ENCODE data around the gene SMIM14.
"Not testable (repeated sequence)": the region's sequence is repeated elsewhere in the genome, so short reads cannot be mapped to it uniquely, and the experiment has no call there.

The SMIM14 gene

GRCh38 chr4:39591290-39591689 lies 47.4 kb downstream of the SMIM14 start:
- no peak for DNase-seq

GRCh38 chr4:39587881-39588280 lies 50.8 kb downstream of the SMIM14 start:
- no peak for DNase-seq

GRCh38 chr4:39574946-39575345 lies 63.7 kb downstream of the SMIM14 start:
- DNase-seq, result no peak

- no peak for DNase-seq
These were observed 67.2 kb downstream of the SMIM14 start for GRCh38 chr4:39571504-39571903.

- DNase-seq, result no peak
These were observed 67.6 kb downstream of the SMIM14 start for GRCh38 chr4:39571054-39571453.

GRCh38 chr4:39569209-39569608 lies 69.5 kb downstream of the SMIM14 start:
- no peak for DNase-seq

- DNase-seq, result no peak
These were observed 69.9 kb downstream of the SMIM14 start for GRCh38 chr4:39568805-39569204.

GRCh38 chr4:39565878-39566600 lies 72.6 kb downstream of the SMIM14 start:
- no peak for DNase-seq

GRCh38 chr4:39563346-39563847 lies 75.3 kb downstream of the SMIM14 start:
- DNase-seq, result no peak

GRCh38 chr4:39562792-39563191 lies 75.9 kb downstream of the SMIM14 start:
- DNase-seq, result no peak

GRCh38 chr4:39559626-39560025 lies 79.0 kb downstream of the SMIM14 start:
- no peak for DNase-seq

- no peak for DNase-seq
These were observed 83.2 kb downstream of the SMIM14 start for GRCh38 chr4:39555472-39555871.

GRCh38 chr4:39548425-39549067 lies 90.1 kb downstream of the SMIM14 start:
- no peak for DNase-seq

- DNase-seq, result no peak
These were observed 93.9 kb downstream of the SMIM14 start for GRCh38 chr4:39544580-39545315.

GRCh38 chr4:39544080-39544479 lies 94.6 kb downstream of the SMIM14 start:
- DNase-seq, result not testable (repeated sequence)

- no peak for DNase-seq
These were observed 95.6 kb downstream of the SMIM14 start for GRCh38 chr4:39543034-39543433.

- DNase-seq, result no peak
These were observed 96.1 kb downstream of the SMIM14 start for GRCh38 chr4:39542611-39543012.

- no peak for DNase-seq
These were observed 96.6 kb downstream of the SMIM14 start for GRCh38 chr4:39541987-39542610.

- DNase-seq, result no peak
These were observed 99.5 kb downstream of the SMIM14 start for GRCh38 chr4:39539089-39539611.

- DNase-seq, result no peak
These were observed 105.1 kb downstream of the SMIM14 start for GRCh38 chr4:39533541-39533940.

GRCh38 chr4:39532237-39532636 lies 106.4 kb downstream of the SMIM14 start:
- DNase-seq, result not testable (repeated sequence)

GRCh38 chr4:39530682-39531081 lies 108.0 kb downstream of the SMIM14 start:
- no peak for DNase-seq

GRCh38 chr4:39529534-39529933 lies 109.1 kb downstream of the SMIM14 start:
- DNase-seq, result no peak

Measured in GDM1 (cell line).